Natural killer cell (primary cell): ENCODE results near the gene KMT5B. TPM values are rescaled to one million over a fixed set of nuclear protein-coding genes. Genes with fewer than 3 reads are reported as not detected.

ENCODE experiments used
- ATAC-seq, 3 donors: fragments of 150-1000 bp in 2 of 3; fragments of 200-7000 bp in 1 of 3; cut with Tn5 transposase; 1 replicate in 1 of 3; 2 replicates in 2 of 3; pipeline ENCODE4 v1.10.0; 2021; ENCODE audit warnings: mild to moderate bottlenecking in 2 of 3, moderate library complexity in 2 of 3
- DNase-seq, 2 donors: peaks; one replicate each; pipeline versions ENCODE4 v3.0.0 to v3.0.0-alpha.2; 2013 to 2021; ENCODE audit warnings: mixed read lengths in 1 of 2
- H3K27ac ChIP-seq: one replicate; pipeline ENCODE4 v1.5.1; 2013; ENCODE audit warnings: mild to moderate bottlenecking, low read length
- H3K27me3 ChIP-seq: one replicate; pipeline ENCODE4 v1.6.1; 2013; ENCODE audit warnings: low read length; ENCODE audit not compliant: control insufficient read depth, insufficient read depth
- H3K36me3 ChIP-seq: one replicate; pipeline ENCODE4 v1.6.1; 2013; ENCODE audit warnings: low read length; ENCODE audit not compliant: control insufficient read depth, insufficient read depth
- H3K4me1 ChIP-seq: one replicate; pipeline ENCODE4 v1.6.1; 2013; ENCODE audit warnings: low read length; ENCODE audit not compliant: control insufficient read depth, insufficient read depth
- H3K4me3 ChIP-seq: one replicate; pipeline ENCODE4 v1.5.1; 2013; ENCODE audit warnings: low read length
- H3K9me3 ChIP-seq: one replicate; pipeline ENCODE4 v1.6.1; 2013; ENCODE audit warnings: low read length; ENCODE audit not compliant: control insufficient read depth, insufficient read depth
- H3K27ac Mint-ChIP-seq, 2 donors: one replicate each; pipeline ENCODE4 v1.8.0; 2022; ENCODE audit warnings: mild to moderate bottlenecking in 2 of 2, mixed read lengths in 2 of 2, moderate library complexity in 1 of 2
- H3K27me3 Mint-ChIP-seq, 2 donors: one replicate each; pipeline ENCODE4 v1.8.0; 2022; ENCODE audit warnings: low read depth in 2 of 2, mixed read lengths in 2 of 2
- H3K36me3 Mint-ChIP-seq: one replicate; pipeline ENCODE4 v1.8.0; 2022; ENCODE audit warnings: mixed read lengths
- H3K4me1 Mint-ChIP-seq, 2 donors: one replicate each; pipeline ENCODE4 v1.8.0; 2022; ENCODE audit warnings: mixed read lengths in 2 of 2
- H3K4me3 Mint-ChIP-seq: one replicate; pipeline ENCODE4 v1.8.0; 2022; ENCODE audit warnings: mild to moderate bottlenecking, moderate library complexity, mixed read lengths
- H3K9me3 Mint-ChIP-seq, 2 donors: one replicate each; pipeline ENCODE4 v1.8.0; 2022; ENCODE audit warnings: mixed read lengths in 2 of 2
- CTCF ChIP-seq: fragments of 200-600 bp; IDR thresholded peaks from one replicate; pipeline ENCODE4 v1.8.0; 2022; ENCODE audit warnings: antibody characterized with exemption
- WGBS: methylation state at CpG from one replicate; pipeline ENCODE4 v1.1.7; 2013; ENCODE audit warnings: missing lambda C conversion rate; ENCODE audit not compliant: insufficient coverage; 5-methylcytosine and 5-hydroxymethylcytosine counted together
- intact Hi-C: fragments of 100-400 bp; cut with micrococcal nuclease; formaldehyde crosslinking; loops from one replicate; pipeline ENCODE4 v1.14.2; 2022
- total RNA-seq, 4 donors: library from RNA; stranded (reverse); fragments of 120-200 nt in 1 of 4; gene quantifications; one replicate each; pipeline versions ENCODE4 v1.2.3 to v1.2.4, GENCODE V29; 2013 to 2022

Gene KMT5B
- total RNA-seq, 3 donors from 2014 or later (not counting 1 experiment from before 2014, with no cell fraction given), result 45.0 to 60.1 (median 55.6) TPM

GRCh38 chr11:68179847-68180246, 33.2 kb downstream of the KMT5B start:
- Histone ChIP-seq H3K27ac (no peak overlapping the region), H3K27me3 (no peaks in the 10 kb centered on the region), H3K36me3 (peaks cover 61% of the 10 kb centered on the region), H3K4me3 (no peak overlapping the region), H3K4me1 (no peaks in the 10 kb centered on the region), H3K9me3 (no peaks in the 10 kb centered on the region)
- Mint-ChIP-seq H3K27me3 (no peaks in the 10 kb centered on the region), H3K4me3 (no peak overlapping the region), H3K27ac (no peak overlapping the region), H3K9me3 (no peaks in the 10 kb centered on the region), H3K36me3 (no peaks in the 10 kb centered on the region), H3K4me1 (no peaks in the 10 kb centered on the region)
- TF ChIP-seq CTCF, result no peak
- ATAC-seq (no peak), DNase-seq (no peak)
- WGBS, result no CpG with 5 or more reads among the region's 2 CpGs
- intact Hi-C loops, result no loop called here

GRCh38 chr11:68177877-68178276, 35.2 kb downstream of the KMT5B start:
- WGBS, result 95% methylated on average over 5 of the region's 5 CpGs
- no peak overlapping the region for H3K4me3 ChIP-seq
- no peak overlapping the region for H3K4me3 Mint-ChIP-seq
- H3K27ac Mint-ChIP-seq, result no peak overlapping the region
- no peak overlapping the region for H3K27ac ChIP-seq
- no peaks in the 10 kb centered on the region for H3K9me3 ChIP-seq
- no peaks in the 10 kb centered on the region for H3K9me3 Mint-ChIP-seq
- ATAC-seq (no peak), DNase-seq (no peak)
- H3K4me1 Mint-ChIP-seq, result no peaks in the 10 kb centered on the region
- no peaks in the 10 kb centered on the region for H3K27me3 Mint-ChIP-seq
- no peak for TF ChIP-seq CTCF
- no peaks in the 10 kb centered on the region for H3K4me1 ChIP-seq
- no peaks in the 10 kb centered on the region for H3K27me3 ChIP-seq
- H3K36me3 ChIP-seq, result peaks cover 65% of the 10 kb centered on the region
- H3K36me3 Mint-ChIP-seq, result no peaks in the 10 kb centered on the region
- intact Hi-C loops, result no loop called here

DNA sequence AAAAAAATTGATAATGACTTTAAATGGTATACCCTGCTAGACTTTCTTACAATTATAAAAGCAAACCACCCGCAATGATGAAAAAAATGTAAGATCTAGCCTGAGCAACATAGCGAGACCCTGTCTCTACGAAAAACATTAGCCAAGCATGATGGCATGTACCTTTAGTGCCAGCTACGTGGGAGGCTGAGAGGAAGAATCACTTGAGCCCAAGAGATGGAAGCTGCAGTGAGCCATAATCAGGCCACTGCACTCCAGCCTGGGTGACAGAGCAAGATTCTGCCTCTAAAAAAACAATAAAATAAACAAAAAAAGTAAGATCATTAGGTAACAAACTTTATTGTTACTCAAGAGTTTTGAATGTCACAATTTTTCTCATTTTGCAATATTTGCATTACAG, 39.2 kb downstream of the KMT5B start:
- Mint-ChIP-seq H3K36me3 (peaks cover 16% of the 10 kb centered on the region), H3K27me3 (no peaks in the 10 kb centered on the region)

More for the DNA sequence above, 39.2 kb downstream of the KMT5B start:
- H3K36me3 ChIP-seq, result peaks cover 87% of the 10 kb centered on the region
- no peak for ATAC-seq
- H3K4me1 ChIP-seq, result no peaks in the 10 kb centered on the region
- Mint-ChIP-seq H3K4me3 (no peak overlapping the region), H3K4me1 (no peaks in the 10 kb centered on the region), H3K27ac (no peak overlapping the region), H3K9me3 (no peaks in the 10 kb centered on the region)
- no peak overlapping the region for H3K27ac ChIP-seq
- no peaks in the 10 kb centered on the region for H3K27me3 ChIP-seq
- 100% methylated on average over 4 of the region's 4 CpGs for WGBS
- no peak overlapping the region for H3K4me3 ChIP-seq
- no peak for TF ChIP-seq CTCF
- DNase-seq, result no peak
- no peaks in the 10 kb centered on the region for H3K9me3 ChIP-seq
- intact Hi-C loops, result no loop called here
